MG63 (cell line): ENCODE measurements around the gene ANKRD11. TPM values are rescaled to one million over a fixed set of nuclear protein-coding genes. Genes with fewer than 3 reads are reported as not detected.
"Not testable (repeated sequence)": the region's sequence is repeated elsewhere in the genome, so short reads cannot be mapped to it uniquely, and the experiment has no call there.

Experiments
- DNase-seq: peaks from one replicate; pipeline ENCODE4 v3.0.0-alpha.2; 2020
- H3K27me3 ChIP-seq: fragments of 250-450 bp; sonication (Bioruptor Pico); 2 replicates; pipeline ENCODE4 v1.5.1; 2020; ENCODE audit warnings: mild to moderate bottlenecking, moderate library complexity
- H3K36me3 ChIP-seq: fragments of 250-450 bp; sonication (Bioruptor Pico); 2 replicates; pipeline ENCODE4 v1.5.1; 2020; ENCODE audit warnings: mild to moderate bottlenecking, moderate library complexity
- H3K4me3 ChIP-seq: fragments of 250-450 bp; sonication (Bioruptor Pico); 2 replicates; pipeline ENCODE4 v1.5.1; 2020; ENCODE audit warnings: mild to moderate bottlenecking, moderate library complexity
- H3K9me3 ChIP-seq: fragments of 250-450 bp; sonication (Bioruptor Pico); 2 replicates; pipeline ENCODE4 v1.5.1; 2020; ENCODE audit warnings: mild to moderate bottlenecking, moderate library complexity
- total RNA-seq: library from RNA; depleted of rRNA; stranded (reverse); fragments of >200 nt; shearing (Covaris generic); gene quantifications from 2 replicates; pipeline ENCODE4 v1.2.3, GENCODE V29; 2014; ENCODE audit warnings: low replicate concordance

The ANKRD11 gene
- total RNA-seq, 1 experiment from 2014 or later: 54.3 TPM

DNA sequence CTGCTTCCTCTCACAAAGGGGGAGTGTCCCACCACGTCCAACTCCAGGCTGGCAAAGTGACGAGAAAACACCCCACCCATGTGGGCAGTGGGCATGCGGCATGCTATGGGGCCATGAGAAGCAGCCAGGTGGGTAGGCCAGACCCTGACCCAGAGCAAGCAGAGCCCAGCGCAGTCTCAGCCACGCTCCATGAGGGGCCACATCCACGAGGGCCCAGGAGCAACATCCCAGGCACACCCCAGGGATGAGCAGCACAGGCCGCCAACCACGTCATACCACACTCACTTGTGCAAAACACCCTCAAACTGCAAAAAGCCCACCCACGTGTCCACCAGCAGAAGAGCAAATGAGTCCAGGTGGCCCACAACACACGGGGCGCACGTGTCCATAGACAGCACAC lies 155.9 kb downstream of the ANKRD11 start:
- H3K9me3 ChIP-seq: no peaks in the 10 kb centered on the region
- H3K36me3 ChIP-seq: no peaks in the 10 kb centered on the region
- no peak overlapping the region for H3K4me3 ChIP-seq
- DNase-seq: no peak
- H3K27me3 ChIP-seq: no peaks in the 10 kb centered on the region

DNA sequence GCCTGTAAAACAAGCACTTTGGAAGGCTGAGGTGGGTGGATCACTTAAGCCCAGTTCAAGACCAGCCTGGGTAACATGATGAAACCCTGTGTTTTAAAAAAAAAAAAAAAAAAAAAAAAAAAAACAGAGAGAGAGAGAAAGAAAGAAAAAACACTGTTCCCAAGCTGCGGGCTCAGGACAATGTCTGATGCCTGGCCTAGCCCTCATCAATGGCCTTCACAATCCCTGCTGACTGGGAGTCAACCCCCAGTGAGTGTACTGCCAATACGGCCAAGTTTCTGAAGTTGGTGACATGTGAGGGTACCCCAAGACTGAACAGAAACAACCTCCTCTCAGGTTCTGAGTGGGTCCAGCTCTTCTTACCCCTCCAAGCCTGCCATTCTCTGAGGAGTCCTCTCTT lies 156.3 kb downstream of the ANKRD11 start:
- no peak overlapping the region for H3K4me3 ChIP-seq
- no peak for DNase-seq
- H3K9me3 ChIP-seq: no peaks in the 10 kb centered on the region
- no peaks in the 10 kb centered on the region for H3K36me3 ChIP-seq
- H3K27me3 ChIP-seq: no peaks in the 10 kb centered on the region

GRCh38 chr16:89333401-89334001 lies 156.9 kb downstream of the ANKRD11 start:
- peak; percentile 29 for DNase-seq
- not testable (repeated sequence) for H3K9me3 ChIP-seq, H3K36me3 ChIP-seq

DNA sequence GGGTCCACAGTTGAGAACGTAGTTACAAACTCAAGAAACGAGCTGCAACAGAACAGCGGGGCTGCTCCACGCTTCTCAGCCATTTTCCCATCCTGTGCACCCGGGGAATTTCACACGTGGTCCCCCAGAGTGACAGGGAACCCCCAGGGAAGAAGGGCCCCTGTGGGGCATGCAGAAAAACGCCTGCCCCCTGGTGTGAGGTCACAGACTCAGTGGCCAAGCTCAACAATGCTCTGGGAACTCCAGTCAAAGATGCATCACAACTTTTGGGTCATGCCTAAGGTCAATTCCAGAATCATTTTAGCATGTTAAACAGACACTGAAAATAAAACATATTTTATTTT lies 157.5 kb downstream of the ANKRD11 start:
- no peaks in the 10 kb centered on the region for H3K27me3 ChIP-seq
- no peak for DNase-seq
- H3K9me3 ChIP-seq: no peaks in the 10 kb centered on the region
- H3K4me3 ChIP-seq: no peak overlapping the region
- no peaks in the 10 kb centered on the region for H3K36me3 ChIP-seq

More at GRCh38 chr16:89333401-89334001, 156.9 kb downstream of the ANKRD11 start:
- not testable (repeated sequence) for H3K4me3 ChIP-seq, H3K27me3 ChIP-seq

- H3K36me3 ChIP-seq: no peaks in the 10 kb centered on the region
- H3K9me3 ChIP-seq: no peaks in the 10 kb centered on the region
- DNase-seq: no peak
Measured at GRCh38 chr16:89332243-89332901, 158.0 kb downstream of the ANKRD11 start.

GRCh38 chr16:89331371-89332109 lies 158.8 kb downstream of the ANKRD11 start:
- no peaks in the 10 kb centered on the region for H3K9me3 ChIP-seq
- no peaks in the 10 kb centered on the region for H3K27me3 ChIP-seq
- no peak overlapping the region for H3K4me3 ChIP-seq
- H3K36me3 ChIP-seq: no peaks in the 10 kb centered on the region
- no peak for DNase-seq

More at GRCh38 chr16:89332243-89332901, 158.0 kb downstream of the ANKRD11 start:
- H3K27me3 ChIP-seq: no peaks in the 10 kb centered on the region
- no peak overlapping the region for H3K4me3 ChIP-seq

GRCh38 chr16:89330177-89330856 lies 160.0 kb downstream of the ANKRD11 start:
- peaks cover 5% of the 10 kb centered on the region for H3K36me3 ChIP-seq

GRCh38 chr16:89329830-89330176 lies 160.6 kb downstream of the ANKRD11 start:
- not testable (repeated sequence) for H3K27me3 ChIP-seq, DNase-seq, H3K36me3 ChIP-seq, H3K9me3 ChIP-seq, H3K4me3 ChIP-seq

More at GRCh38 chr16:89330177-89330856, 160.0 kb downstream of the ANKRD11 start:
- H3K4me3 ChIP-seq: no peak overlapping the region
- DNase-seq: no peak
- H3K27me3 ChIP-seq: no peaks in the 10 kb centered on the region
- no peaks in the 10 kb centered on the region for H3K9me3 ChIP-seq

GRCh38 chr16:89328412-89329400 lies 161.7 kb downstream of the ANKRD11 start:
- H3K9me3 ChIP-seq, H3K27me3 ChIP-seq, DNase-seq, H3K36me3 ChIP-seq, H3K4me3 ChIP-seq: not testable (repeated sequence)

GRCh38 chr16:89326721-89327120 lies 163.6 kb downstream of the ANKRD11 start:
- no peak for DNase-seq
- Histone ChIP-seq H3K36me3 (peaks cover 9% of the 10 kb centered on the region), H3K27me3 (no peaks in the 10 kb centered on the region), H3K4me3 (no peak overlapping the region), H3K9me3 (no peaks in the 10 kb centered on the region)

GRCh38 chr16:89325861-89326471 lies 164.4 kb downstream of the ANKRD11 start:
- H3K9me3 ChIP-seq: no peaks in the 10 kb centered on the region
- no peaks in the 10 kb centered on the region for H3K27me3 ChIP-seq
- H3K4me3 ChIP-seq: no peak overlapping the region
- DNase-seq: peak; percentile 60
- peaks cover 9% of the 10 kb centered on the region for H3K36me3 ChIP-seq

- Histone ChIP-seq H3K9me3 (no peaks in the 10 kb centered on the region), H3K4me3 (no peak overlapping the region), H3K36me3 (peaks cover 9% of the 10 kb centered on the region), H3K27me3 (no peaks in the 10 kb centered on the region)
- peak; percentile 93 for DNase-seq
Measured at GRCh38 chr16:89324056-89325010, 166.0 kb downstream of the ANKRD11 start.

GRCh38 chr16:89323120-89323960 lies 167.0 kb downstream of the ANKRD11 start:
- H3K27me3 ChIP-seq: no peaks in the 10 kb centered on the region

More at GRCh38 chr16:89323120-89323960, 167.0 kb downstream of the ANKRD11 start:
- H3K9me3 ChIP-seq: no peaks in the 10 kb centered on the region
- H3K36me3 ChIP-seq: peaks cover 11% of the 10 kb centered on the region
- H3K4me3 ChIP-seq: no peak overlapping the region
- DNase-seq: no peak
